Measurements from ENCODE around the gene IRS1. TPM values are rescaled to one million over a fixed set of nuclear protein-coding genes. Genes with fewer than 3 reads are reported as not detected.
"Not testable (repeated sequence)": the region's sequence is repeated elsewhere in the genome, so short reads cannot be mapped to it uniquely, and the experiment has no call there.

The IRS1 gene
- total RNA-seq, 1 donor from 2014 or later: 11.3 TPM

DNA sequence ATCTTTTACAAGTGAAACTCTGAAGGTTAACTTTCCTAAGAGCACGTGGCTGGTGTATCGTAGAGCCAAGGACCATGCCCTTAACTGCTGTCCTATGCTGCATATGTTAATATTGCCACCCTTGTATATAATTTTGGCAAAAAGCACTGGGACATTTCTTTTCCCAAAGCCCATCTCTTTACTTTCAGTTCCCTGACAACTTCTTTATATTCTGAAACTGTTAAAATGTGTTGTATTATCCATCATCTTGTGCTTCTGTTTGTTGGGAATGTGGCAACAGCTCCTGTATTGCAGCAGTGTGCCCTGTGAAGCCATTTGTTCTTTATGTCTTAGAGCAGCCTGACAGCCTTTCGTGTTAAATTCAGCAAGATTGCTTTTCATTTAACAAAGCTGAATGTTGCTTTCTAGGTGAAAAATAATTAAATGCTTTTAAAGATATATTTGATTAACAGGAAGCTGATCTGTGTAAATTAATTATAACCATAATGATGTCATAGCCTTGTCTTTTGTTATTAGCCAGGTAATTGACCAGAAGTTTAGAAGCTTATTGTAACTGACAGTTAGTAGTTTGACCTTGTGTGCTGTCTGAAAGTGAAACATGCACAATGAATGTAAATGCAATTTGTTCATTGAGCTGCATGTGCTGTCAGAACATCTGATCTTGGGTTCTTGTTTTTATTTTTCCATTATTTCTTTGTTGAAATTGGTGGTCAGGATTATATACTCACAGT is 45.9 kb upstream of the IRS1 start:
- intact Hi-C loops (cut with DNase I): no loop called here
- no peaks in the 10 kb centered on the region for H3K4me1 ChIP-seq
- no peak for DNase-seq
- no peak overlapping the region for H3K4me3 ChIP-seq
- H3K36me3 ChIP-seq: no peaks in the 10 kb centered on the region
- no peaks in the 10 kb centered on the region for H3K27me3 ChIP-seq (ENCODE audit: low read depth)
- no peaks in the 10 kb centered on the region for H3K9me3 ChIP-seq
- no peak for ATAC-seq
- TF ChIP-seq, protein P1, sequence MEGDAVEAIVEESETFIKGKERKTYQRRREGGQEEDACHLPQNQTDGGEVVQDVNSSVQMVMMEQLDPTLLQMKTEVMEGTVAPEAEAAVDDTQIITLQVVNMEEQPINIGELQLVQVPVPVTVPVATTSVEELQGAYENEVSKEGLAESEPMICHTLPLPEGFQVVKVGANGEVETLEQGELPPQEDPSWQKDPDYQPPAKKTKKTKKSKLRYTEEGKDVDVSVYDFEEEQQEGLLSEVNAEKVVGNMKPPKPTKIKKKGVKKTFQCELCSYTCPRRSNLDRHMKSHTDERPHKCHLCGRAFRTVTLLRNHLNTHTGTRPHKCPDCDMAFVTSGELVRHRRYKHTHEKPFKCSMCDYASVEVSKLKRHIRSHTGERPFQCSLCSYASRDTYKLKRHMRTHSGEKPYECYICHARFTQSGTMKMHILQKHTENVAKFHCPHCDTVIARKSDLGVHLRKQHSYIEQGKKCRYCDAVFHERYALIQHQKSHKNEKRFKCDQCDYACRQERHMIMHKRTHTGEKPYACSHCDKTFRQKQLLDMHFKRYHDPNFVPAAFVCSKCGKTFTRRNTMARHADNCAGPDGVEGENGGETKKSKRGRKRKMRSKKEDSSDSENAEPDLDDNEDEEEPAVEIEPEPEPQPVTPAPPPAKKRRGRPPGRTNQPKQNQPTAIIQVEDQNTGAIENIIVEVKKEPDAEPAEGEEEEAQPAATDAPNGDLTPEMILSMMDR (IDR thresholded peaks at IDR 0.05): no peak
- no peak overlapping the region for H3K27ac ChIP-seq

DNA sequence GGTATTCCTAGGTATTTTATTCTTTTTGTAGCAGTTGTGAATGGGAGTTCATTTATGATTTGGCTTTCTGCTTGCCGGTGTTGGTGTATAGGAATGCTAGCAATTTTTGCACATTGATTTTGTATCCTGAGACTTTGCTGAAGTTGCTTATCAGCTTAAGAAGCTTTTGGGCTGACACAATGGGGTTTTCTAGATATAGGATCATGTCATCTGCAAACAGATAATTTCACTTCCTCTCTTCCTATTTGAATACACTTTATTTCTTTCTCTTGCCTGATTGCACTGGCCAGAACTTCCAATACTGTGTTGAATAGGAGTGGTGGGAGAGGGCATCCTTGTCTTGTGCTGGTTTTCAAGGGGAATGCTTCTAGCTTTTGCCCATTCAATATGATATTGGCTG is 43.4 kb upstream of the IRS1 start:
- H3K4me1 ChIP-seq; ATAC-seq; intact Hi-C loops (cut with DNase I); DNase-seq; H3K27me3 ChIP-seq (ENCODE audit: low read depth); H3K9me3 ChIP-seq; H3K4me3 ChIP-seq; H3K36me3 ChIP-seq; H3K27ac ChIP-seq: not testable (repeated sequence)

- no peak overlapping the region for H3K27ac ChIP-seq
- no peaks in the 10 kb centered on the region for H3K9me3 ChIP-seq
- no peak overlapping the region for H3K4me3 ChIP-seq
- H3K4me1 ChIP-seq: peaks cover 27% of the 10 kb centered on the region
- intact Hi-C loops (cut with DNase I): no loop called here
- H3K36me3 ChIP-seq: no peaks in the 10 kb centered on the region
- no peaks in the 10 kb centered on the region for H3K27me3 ChIP-seq (ENCODE audit: low read depth)
- ATAC-seq (no peak), DNase-seq (no peak)
- TF ChIP-seq, protein P1 (IDR thresholded peaks at IDR 0.05): no peak
Measured at GRCh38 chr2:226839951-226840350, 40.3 kb upstream of the IRS1 start.

GRCh38 chr2:226839161-226839560 is 39.5 kb upstream of the IRS1 start:
- H3K27ac ChIP-seq: no peak overlapping the region
- no peaks in the 10 kb centered on the region for H3K36me3 ChIP-seq
- H3K4me1 ChIP-seq: peaks cover 35% of the 10 kb centered on the region
- no peak overlapping the region for H3K4me3 ChIP-seq
- no peaks in the 10 kb centered on the region for H3K9me3 ChIP-seq
- TF ChIP-seq, protein P1 (IDR thresholded peaks at IDR 0.05): no peak
- no peaks in the 10 kb centered on the region for H3K27me3 ChIP-seq (ENCODE audit: low read depth)
- ATAC-seq (no peak), DNase-seq (no peak)
- intact Hi-C loops (cut with DNase I): no loop called here

- Histone ChIP-seq H3K9me3 (no peaks in the 10 kb centered on the region), H3K4me1 (peaks cover 36% of the 10 kb centered on the region), H3K4me3 (no peak overlapping the region), H3K27me3 (ENCODE audit: low read depth) (no peaks in the 10 kb centered on the region), H3K36me3 (no peaks in the 10 kb centered on the region), H3K27ac (no peak overlapping the region)
- ATAC-seq (no peak), DNase-seq (no peak)
- intact Hi-C loops (cut with DNase I): no loop called here
- TF ChIP-seq, protein P1 (IDR thresholded peaks at IDR 0.05): no peak
Measured at GRCh38 chr2:226838722-226839121, 39.1 kb upstream of the IRS1 start.

DNA sequence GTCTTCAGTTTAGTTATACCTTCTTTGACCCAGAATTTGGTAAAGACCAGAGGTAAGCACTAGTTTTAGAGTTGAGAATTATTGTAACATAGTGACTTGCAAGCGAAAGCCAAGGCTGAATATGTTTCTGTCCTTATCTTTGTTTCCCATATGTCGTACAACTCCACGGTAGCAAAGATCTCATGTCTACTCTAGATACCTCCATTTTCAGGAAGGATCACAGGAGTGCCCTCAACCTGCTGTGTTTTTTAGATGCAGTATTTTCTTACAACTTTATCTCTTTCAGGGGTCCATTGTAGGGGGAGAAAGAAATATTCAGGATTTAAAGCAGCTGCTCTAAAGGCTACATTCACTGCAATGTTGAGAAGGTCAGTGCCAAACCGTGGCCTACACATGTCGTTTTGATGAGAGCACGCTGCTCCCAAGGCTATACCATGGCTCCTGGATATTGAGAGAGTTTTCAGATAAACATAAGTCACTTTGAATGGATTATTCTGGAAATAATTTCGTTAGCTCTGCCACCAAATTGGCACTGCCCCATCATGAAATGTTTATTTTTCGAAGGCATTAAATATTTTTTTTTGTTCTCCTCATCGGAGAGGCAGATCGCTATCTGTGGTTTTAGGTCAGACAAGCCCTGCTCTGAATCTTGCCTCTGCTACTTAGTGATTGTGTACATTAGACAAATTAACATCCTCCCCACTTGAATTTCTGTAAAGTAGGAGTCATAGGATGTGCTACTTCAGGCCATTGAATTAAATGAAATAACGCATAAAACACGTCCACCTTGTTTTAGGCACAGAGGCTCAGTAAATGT is 38.4 kb upstream of the IRS1 start:
- H3K27ac ChIP-seq: no peak overlapping the region
- no peaks in the 10 kb centered on the region for H3K36me3 ChIP-seq
- no peaks in the 10 kb centered on the region for H3K27me3 ChIP-seq (ENCODE audit: low read depth)
- TF ChIP-seq, protein P1 (IDR thresholded peaks at IDR 0.05): no peak
- ATAC-seq (no peak), DNase-seq (no peak)
- intact Hi-C loops (cut with DNase I): no loop called here
- no peaks in the 10 kb centered on the region for H3K9me3 ChIP-seq
- peaks cover 36% of the 10 kb centered on the region for H3K4me1 ChIP-seq
- no peak overlapping the region for H3K4me3 ChIP-seq
